ENCODE results near the gene CUL7. TPM values are rescaled to one million over a fixed set of nuclear protein-coding genes. Genes with fewer than 3 reads are reported as not detected.

The CUL7 gene
- total RNA-seq, 1 experiment from 2014 or later = 23.5 TPM

- H2AFZ ChIP-seq (ENCODE audit: low read length) = no peak overlapping the region
Measured at GRCh38 chr6:43062818-43063217, 9.2 kb upstream of the CUL7 start.

More at GRCh38 chr6:43062818-43063217, 9.2 kb upstream of the CUL7 start:
- 0 out of 2 replicates have a peak, but pooled peaks cover 4% of the 10 kb centered on the region for H3K4me1 ChIP-seq (ENCODE audit: insufficient read depth, low read length)
- Mint-ChIP-seq H3K9me3 (no peaks in the 10 kb centered on the region), H3K27ac (no peak overlapping the region), H3K4me1 (peaks cover 16 to 22% of the 10 kb centered on the region in 2 experiments), H3K36me3 (ENCODE audit: insufficient read depth in 1 of 3, low read depth in 3 of 3) (peaks cover 8 to 26% (median 17%) of the 10 kb centered on the region in 3 experiments; a peak in 6 of 7 replicates), H3K27me3 (ENCODE audit: low read depth) (no peaks in the 10 kb centered on the region), H3K4me3 (no peak overlapping the region)
- H3K79me2 ChIP-seq (ENCODE audit: insufficient read depth, low read length) = peaks cover 9% of the 10 kb centered on the region; the same call in 1 of the 2 replicates
- no peak overlapping the region for H2BK15ac ChIP-seq (ENCODE audit: low read depth, low read length)
- no CpG with 5 or more reads among the region's 12 CpGs for WGBS (ENCODE audit: extremely low coverage, insufficient read length, low lambda C conversion rate)
- no peak overlapping the region for H3K14ac ChIP-seq (ENCODE audit: insufficient read depth, low read length)
- no peak overlapping the region for H3T11ph ChIP-seq (ENCODE audit: low read length)
- no peak overlapping the region for H2AK5ac ChIP-seq (ENCODE audit: insufficient read length, low read length)
- H4K20me1 ChIP-seq (ENCODE audit: control insufficient read depth, insufficient read depth, insufficient read length) = no peaks in the 10 kb centered on the region
- H3K56ac ChIP-seq (ENCODE audit: insufficient read length, low read depth, low read length) = no peak overlapping the region
- H3K18ac ChIP-seq (ENCODE audit: insufficient read length, low read depth, low read length) = no peak overlapping the region
- H3K9me3 ChIP-seq (ENCODE audit: control insufficient read depth, low read depth, low read length) = no peaks in the 10 kb centered on the region
- H3K27ac ChIP-seq (ENCODE audit: insufficient read length, low read depth, low read length) = no peak overlapping the region
- H3K9ac ChIP-seq (ENCODE audit: extremely low read depth, insufficient read length, low read length) = no peak overlapping the region
- no peak overlapping the region for H2BK20ac ChIP-seq (ENCODE audit: low read depth, low read length, poor library complexity, severe bottlenecking)
- H3K23me2 ChIP-seq (ENCODE audit: insufficient read length, low read depth, low read length, poor library complexity, severe bottlenecking) = no peaks in the 10 kb centered on the region
- H3K4me2 ChIP-seq (ENCODE audit: insufficient read depth, insufficient read length, low read length) = no peak overlapping the region
- H4K8ac ChIP-seq (replicated peaks; ENCODE audit: insufficient read length, low read depth, low read length) = no peak overlapping the region
- no peak overlapping the region for H2BK120ac ChIP-seq (ENCODE audit: low read depth, low read length, poor library complexity, severe bottlenecking)
- no peak overlapping the region for H3K4ac ChIP-seq (ENCODE audit: low read depth, low read length)
- H3K23ac ChIP-seq (ENCODE audit: insufficient read length, low read depth, low read length) = no peak overlapping the region
- no peak overlapping the region for H4K91ac ChIP-seq (ENCODE audit: insufficient read length, low read depth, low read length)
- no peak overlapping the region for H2BK5ac ChIP-seq (ENCODE audit: insufficient read length, low read length)
- no peak overlapping the region for H4K5ac ChIP-seq (ENCODE audit: insufficient read length, low read depth, low read length)
- no peak for TF ChIP-seq CTCF (conservative IDR thresholded peaks at IDR 0.05)
- peaks cover 3% of the 10 kb centered on the region for H3K79me1 ChIP-seq (ENCODE audit: insufficient read depth, low read depth, low read length, poor library complexity, severe bottlenecking)
- no peaks in the 10 kb centered on the region for H3K27me3 ChIP-seq (ENCODE audit: insufficient read depth, low read length)
- no peak overlapping the region for H2BK12ac ChIP-seq (ENCODE audit: insufficient read length, low read depth, low read length)
- no peak for DNase-seq

Data from H9 (cell line).